K562 (cell line): ENCODE results near the gene TEX30. TPM values are rescaled to one million over a fixed set of nuclear protein-coding genes. Genes with fewer than 3 reads are reported as not detected.

Experiments used
- ATAC-seq: fragments of 200-7000 bp; cut with Tn5 transposase; 3 replicates; pipeline ENCODE4 v1.9.1; 2020; ENCODE audit warnings: moderate library complexity
- BruUV-seq: library from RNA; stranded (reverse); fragments of 400-500 nt; replicated peaks from 2 replicates; lab custom pipeline; 2021; lab: Mats Ljungman, UMichigan
- CTCF ChIA-PET: fragments of 300-600 bp; formaldehyde crosslinking; extraction: SDS; loops from one replicate; lab custom pipeline; 2021; ENCODE audit warnings: low intra/inter-chr PET ratio; lab: Yijun Ruan, JAX
- POLR2A ChIA-PET: fragments of 300-600, 350-650 bp; sonication (Branson Sonifier 250); formaldehyde crosslinking; extraction: SDS; loops from one replicate; lab custom pipeline; 2021; ENCODE audit warnings: antibody characterized with exemption, inconsistent platforms; lab: Yijun Ruan, JAX
- DNase-seq, 4 experiments: peaks; one replicate each; pipeline versions ENCODE4 v3.0.0 to v3.0.0-alpha.2; 2011 to 2018; ENCODE audit warnings: low spot score in 3 of 4, mixed read lengths in 3 of 4; ENCODE audit errors: extremely low read depth in 1 of 4
- FAIRE-seq: peaks from 2 replicates; lab custom pipeline; 2011; peaks lifted over from hg19 to GRCh38; lab: Jason Lieb, UNC
- H2AFZ ChIP-seq: 2 replicates; pipeline ENCODE4 v1.6.0; 2011; ENCODE audit warnings: low read depth, low read length, control low read depth, inconsistent platforms
- H3K27ac ChIP-seq: fragments of 200-600 bp; 3 replicates; pipeline ENCODE4 v1.8.0; 2011; ENCODE audit warnings: low read depth, mild to moderate bottlenecking, control low read depth, inconsistent platforms, low read length, moderate library complexity, mixed read lengths; ENCODE audit errors: extremely low read depth
- H3K27me3 ChIP-seq, 2 experiments: fragments of 300-600 bp in 1 of 2; 2 replicates in 1 of 2; 3 replicates in 1 of 2; pipeline versions ENCODE4 v1.6.0 to v1.8.0; 2011; ENCODE audit warnings: inconsistent platforms in 2 of 2, low read length in 2 of 2, mild to moderate bottlenecking in 1 of 2, mixed read lengths in 1 of 2, moderate library complexity in 1 of 2; ENCODE audit not compliant: control insufficient read depth in 2 of 2, insufficient read depth in 2 of 2
- H3K36me3 ChIP-seq: fragments of 300-600 bp; 3 replicates; pipeline ENCODE4 v1.8.0; 2011; ENCODE audit warnings: mild to moderate bottlenecking, low read length, inconsistent platforms; ENCODE audit not compliant: control insufficient read depth, insufficient read depth
- H3K4me1 ChIP-seq, 2 experiments: fragments of 200-600 bp in 1 of 2; replicated peaks in 1 of 2; 2 replicates in 1 of 2; 3 replicates in 1 of 2; pipeline versions ENCODE4 v1.5.1 to v1.8.0; 2011; ENCODE audit warnings: inconsistent platforms in 2 of 2, low read length in 2 of 2, mild to moderate bottlenecking in 1 of 2, mixed read lengths in 1 of 2, moderate library complexity in 1 of 2; ENCODE audit not compliant: control insufficient read depth in 2 of 2, insufficient read depth in 2 of 2
- H3K4me2 ChIP-seq: 2 replicates; pipeline ENCODE4 v1.6.1; 2011; ENCODE audit warnings: low read length, control low read depth, inconsistent platforms, mixed read lengths; ENCODE audit not compliant: insufficient read depth
- H3K4me3 ChIP-seq: fragments of 200-600 bp; sonication (generic), shearing (Covaris generic); 2 replicates; pipeline ENCODE4 v1.5.1; 2016; ENCODE audit warnings: control low read depth, inconsistent platforms
- H3K79me2 ChIP-seq: fragments of 200-600 bp; 3 replicates; pipeline ENCODE4 v1.8.0; 2011; ENCODE audit warnings: low read length, inconsistent platforms; ENCODE audit not compliant: control insufficient read depth, insufficient read depth
- H3K9ac ChIP-seq, 2 experiments: 2 replicates each; pipeline versions ENCODE4 v1.6.0 to v1.6.1; 2011; ENCODE audit warnings: low read depth in 2 of 2, low read length in 2 of 2, control low read depth in 1 of 2, inconsistent platforms in 1 of 2, mild to moderate bottlenecking in 1 of 2, mixed read lengths in 1 of 2; ENCODE audit not compliant: insufficient read depth in 1 of 2
- H3K9me1 ChIP-seq: one replicate; pipeline ENCODE4 v1.6.0; 2011; ENCODE audit warnings: inconsistent platforms, mild to moderate bottlenecking, low read length, moderate library complexity; ENCODE audit not compliant: control insufficient read depth, insufficient read depth
- H3K9me3 ChIP-seq: replicated peaks from 2 replicates; pipeline ENCODE4 v1.5.1; 2011; ENCODE audit warnings: low read depth, low read length, inconsistent platforms; ENCODE audit not compliant: control insufficient read depth, insufficient read depth
- H4K20me1 ChIP-seq: replicated peaks from 2 replicates; pipeline ENCODE4 v1.6.1; 2011; ENCODE audit warnings: low read length, inconsistent platforms, mixed read lengths; ENCODE audit not compliant: control insufficient read depth, insufficient read depth
- CBFB ChIP-seq: sonication (generic); formaldehyde crosslinking; IDR thresholded peaks from 2 replicates; pipeline ENCODE4 v1.4.0; 2020; ENCODE audit warnings: mild to moderate bottlenecking, missing genetic modification reagents
- CBX2 ChIP-seq: fragments of 200-600 bp; sonication (generic); IDR thresholded peaks from one replicate; pipeline ENCODE4 v1.6.1; 2012; ENCODE audit warnings: mild to moderate bottlenecking, low read length, inconsistent platforms; ENCODE audit not compliant: insufficient read depth, poor library complexity, severe bottlenecking
- CBX5 ChIP-seq: IDR thresholded peaks from 2 replicates; pipeline ENCODE4 v1.6.1; 2014; ENCODE audit warnings: low read depth, borderline replicate concordance
- HNRNPH1 ChIP-seq: fragments of 200-400 bp; formaldehyde crosslinking; optimal IDR thresholded peaks from 2 replicates; pipeline ENCODE3; 2017; ENCODE audit warnings: low read depth, mild to moderate bottlenecking, low read length, moderate library complexity
- NR2C2 ChIP-seq, 2 experiments: fragments of 200-800 bp in 1 of 2; sonication (Bioruptor generic) in 1 of 2; sonication (generic) in 1 of 2; formaldehyde crosslinking in 1 of 2; IDR thresholded peaks; 2 replicates each; pipeline versions ENCODE4 v1.6.1 to v1.8.0; 2016 to 2022; ENCODE audit warnings: mild to moderate bottlenecking in 1 of 2, missing compliant biosample characterization in 1 of 2, missing genetic modification characterization in 1 of 2, missing genetic modification reagents in 1 of 2
- PYGO2 ChIP-seq: fragments of 450-650 bp; IDR thresholded peaks from 2 replicates; pipeline ENCODE4 v1.6.1; 2016; ENCODE audit warnings: mild to moderate bottlenecking, missing genetic modification characterization, moderate library complexity, missing compliant biosample characterization
- RCOR1 ChIP-seq, 2 experiments: IDR thresholded peaks; 2 replicates each; pipeline ENCODE4 v1.6.1; 2012; ENCODE audit warnings: low read depth in 2 of 2, low read length in 2 of 2, borderline replicate concordance in 1 of 2, improper control_type of control experiment in 1 of 2
- STAG1 ChIP-seq: sonication (generic); formaldehyde crosslinking; IDR thresholded peaks from 2 replicates; pipeline ENCODE4 v1.5.0; 2020; ENCODE audit warnings: missing genetic modification reagents, borderline replicate concordance
- XRCC5 ChIP-seq: fragments of 200-400 bp; formaldehyde crosslinking; IDR thresholded peaks from 2 replicates; pipeline ENCODE4 v1.6.1; 2017; ENCODE audit warnings: low read depth, mild to moderate bottlenecking, low read length
- WGBS: fragments of 100-300 bp; shearing (Covaris generic); methylation state at CpG from one replicate; pipeline ENCODE4 v1.1.6; 2016; ENCODE audit warnings: low coverage, mixed read lengths; ENCODE audit not compliant: insufficient coverage; ENCODE audit errors: missing lambda C conversion rate; 5-methylcytosine and 5-hydroxymethylcytosine counted together
- in situ Hi-C: fragments of 300-500 bp; cut with MboI; formaldehyde crosslinking; loops from 4 replicates; pipeline ENCODE4 v1.15.0; 2018; ENCODE audit warnings: inconsistent platforms, mixed read lengths
- intact Hi-C: fragments of 100-400 bp; cut with micrococcal nuclease; formaldehyde crosslinking; loops from 2 replicates; pipeline ENCODE4 v1.14.2; 2022
- polyA plus RNA-seq, 8 experiments: library from polyadenylated mRNA; depleted of rRNA in 4 of 8; stranded (reverse) in 5 of 8; unstranded in 3 of 8; fragments of >200 nt; fragmentation: Nextera tagmentation in 2 of 8; fragmentation: Illumina TruSeq in 1 of 8; extraction: Ambion mirVana in 2 of 8; extraction: Trizol in 1 of 8; gene quantifications; 2 replicates each; pipeline versions ENCODE4 v1.2.1 to v1.2.3, GENCODE V29; 2011 to 2014; ENCODE audit warnings: inconsistent platforms in 1 of 8, missing spikeins in 1 of 8
- total RNA-seq, 7 experiments: library from RNA; depleted of rRNA in 6 of 7; stranded (reverse); fragments of >200 nt in 6 of 7; fragmentation: Illumina TruSeq in 2 of 7; extraction: Trizol in 2 of 7; gene quantifications; 2 replicates each; pipeline versions ENCODE4 v1.2.1 to v1.2.3, GENCODE V29; 2011 to 2021; ENCODE audit warnings: low replicate concordance in 1 of 7

Gene TEX30
- total and polyA plus RNA-seq, 9 of the 15 experiments (the other 6 are each of a cell fraction or from before 2014, with no cell fraction given) = 24.1 to 143 (median 37.3) TPM

DNA sequence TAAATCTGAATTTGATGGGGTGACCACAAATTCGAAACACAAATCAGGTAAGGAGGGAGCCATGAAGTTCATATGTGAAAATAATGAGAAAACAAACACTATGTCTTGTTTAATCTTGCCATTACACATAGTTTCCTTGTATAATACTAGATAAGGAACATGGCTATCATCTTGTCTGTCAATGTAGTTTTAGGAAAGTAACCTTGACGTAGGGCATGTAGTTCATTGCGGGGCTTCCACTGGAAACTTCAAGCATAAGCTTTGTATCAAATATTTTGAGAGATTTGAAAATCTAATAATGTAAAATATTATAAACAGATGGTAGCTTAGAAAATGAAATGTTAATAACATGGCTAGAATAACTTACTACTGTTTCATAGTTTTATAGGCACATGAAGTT lies 34.1 kb upstream of the TEX30 start:
- no peak for DNase-seq
- in situ Hi-C loops = no loop called here
- POLR2A ChIA-PET = interaction anchor here (0.9 kb wide), 1 partner anchor 11 kb away, joined by 3 read pairs; no protein-coding TSS in a partner anchor

GRCh38 chr13:102805680-102806079 lies 32.1 kb upstream of the TEX30 start:
- Histone ChIP-seq H3K4me3 (no peak overlapping the region), H3K9me1 (no peaks in the 10 kb centered on the region), H3K9me3 (0 out of 2 replicates have a peak, but pooled peaks cover 2% of the 10 kb centered on the region), H4K20me1 (no peaks in the 10 kb centered on the region), H2AFZ (no peak overlapping the region), H3K4me2 (no peak overlapping the region), H3K36me3 (peaks cover 12% of the 10 kb centered on the region; the same call in 2 of the 3 replicates), H3K9ac (no peak overlapping the region), H3K27me3 (no peaks in the 10 kb centered on the region), H3K27ac (no peak overlapping the region), H3K79me2 (peaks cover 49% of the 10 kb centered on the region), H3K4me1 (peaks cover 4% of the 10 kb centered on the region in 2 experiments; a peak in 4 of 5 replicates)
- no peak for ATAC-seq
- no peak for DNase-seq
- ChIA-PET POLR2A (no interaction called here), CTCF (no interaction called here)
- in situ Hi-C loops (no loop called here), intact Hi-C loops (no loop called here)
- WGBS = 93% methylated on average over 3 of the region's 3 CpGs
- FAIRE-seq = no peak
- no TSS peak for BruUV-seq
- TF ChIP-seq CBX5 (no peak), HNRNPH1 (no peak), PYGO2 (tag) (no peak), CBX2 (no peak), STAG1 (CRISPR knock-in tag) (no peak), NR2C2 (CRISPR knock-in tag; IDR thresholded peaks at IDR 0.05) (no peak), NR2C2 (tag; IDR thresholded peaks at IDR 0.05) (no peak), CBFB (CRISPR knock-in tag) (no peak), RCOR1 (IDR thresholded peaks at IDR 0.05; ENCODE audit: borderline replicate concordance in 1 of 2, low read depth in 2 of 2, low read length in 2 of 2) (no peak)

More for the DNA sequence above, 34.1 kb upstream of the TEX30 start:
- 76% methylated on average over 3 of the region's 3 CpGs for whole genome bisulfite sequencing
- no peaks in the 10 kb centered on the region for H3K9me1 ChIP-seq
- no peak overlapping the region for H3K27ac ChIP-seq
- CTCF ChIA-PET = no interaction called here
- no peaks in the 10 kb centered on the region for H4K20me1 ChIP-seq
- H3K4me2 ChIP-seq = no peak overlapping the region
- FAIRE-seq = no peak
- TF ChIP-seq XRCC5 (no peak), RCOR1 (IDR thresholded peaks at IDR 0.05; ENCODE audit: borderline replicate concordance in 1 of 2, low read depth in 2 of 2, low read length in 2 of 2) (no peak)
- no peak overlapping the region for H3K4me3 ChIP-seq
- no peak overlapping the region for H3K9ac ChIP-seq
- peaks cover 45% of the 10 kb centered on the region for H3K79me2 ChIP-seq
- H3K4me1 ChIP-seq = no peaks in the 10 kb centered on the region; a peak in 2 of 5 replicates
- no peak for ATAC-seq
- H3K27me3 ChIP-seq = no peaks in the 10 kb centered on the region
- no peak overlapping the region for H2AFZ ChIP-seq
- BruUV-seq = no TSS peak
- H3K36me3 ChIP-seq = peaks cover 25% of the 10 kb centered on the region; the same call in 2 of the 3 replicates
- 0 out of 2 replicates have a peak, but pooled peaks cover 3% of the 10 kb centered on the region for H3K9me3 ChIP-seq
- intact Hi-C loops = no loop called here
